Nephron (organoid): ENCODE results near the gene DIP2C.

Experiments used
- H3K27ac Mint-ChIP-seq, 3 experiments: 2 replicates each; pipeline ENCODE4 v1.8.0; 2020; ENCODE audit warnings: mixed read lengths in 3 of 3, mild to moderate bottlenecking in 2 of 3, moderate library complexity in 1 of 3
- H3K27me3 Mint-ChIP-seq: 2 replicates; pipeline ENCODE4 v1.8.0; 2021; ENCODE audit warnings: low read depth, mild to moderate bottlenecking, moderate library complexity, mixed read lengths
- H3K36me3 Mint-ChIP-seq: 2 replicates; pipeline ENCODE4 v1.8.0; 2020; ENCODE audit warnings: low read depth, mixed read lengths
- H3K4me1 Mint-ChIP-seq: 2 replicates; pipeline ENCODE4 v1.8.0; 2020; ENCODE audit warnings: mixed read lengths
- H3K4me3 Mint-ChIP-seq, 3 experiments: 2 replicates each; pipeline ENCODE4 v1.8.0; 2020; ENCODE audit warnings: mild to moderate bottlenecking in 3 of 3, mixed read lengths in 3 of 3, moderate library complexity in 2 of 3
- H3K9me3 Mint-ChIP-seq: 2 replicates; pipeline ENCODE4 v1.8.0; 2020; ENCODE audit warnings: mixed read lengths
- TF ChIP-seq, protein P1 (sequence below), 3 experiments: fragments of 200-600 bp; sonication (generic); IDR thresholded peaks; one replicate each; pipeline ENCODE4 v1.5.0; 2021; ENCODE audit warnings: antibody characterized with exemption in 3 of 3; ENCODE audit not compliant: unreplicated experiment in 3 of 3

DIP2C gene

DNA sequence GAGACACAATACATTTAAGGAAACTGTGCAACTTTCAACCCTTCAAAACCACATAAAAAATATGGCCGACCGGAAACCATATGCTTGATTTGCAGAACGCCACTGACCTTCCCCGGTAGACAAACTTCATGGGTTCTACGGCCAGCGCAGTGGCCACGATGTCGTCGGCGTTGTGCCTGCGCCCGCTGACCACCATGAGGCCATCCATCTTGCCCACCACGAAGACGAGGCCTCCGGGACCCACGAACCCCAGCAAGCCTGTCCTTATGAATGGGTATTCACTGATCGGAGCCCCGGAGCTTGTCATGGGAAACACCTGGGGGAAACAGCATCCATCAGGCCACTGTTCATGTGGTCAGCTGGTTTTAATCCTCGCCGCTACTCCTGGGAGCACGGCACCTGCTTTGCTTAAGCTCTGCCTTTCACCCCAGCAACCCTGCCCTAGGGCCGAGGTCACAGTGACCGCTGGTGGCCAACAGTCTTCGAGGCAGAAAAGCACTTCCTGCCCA, 325.1 kb downstream of the DIP2C start:
- TF ChIP-seq, protein P1, sequence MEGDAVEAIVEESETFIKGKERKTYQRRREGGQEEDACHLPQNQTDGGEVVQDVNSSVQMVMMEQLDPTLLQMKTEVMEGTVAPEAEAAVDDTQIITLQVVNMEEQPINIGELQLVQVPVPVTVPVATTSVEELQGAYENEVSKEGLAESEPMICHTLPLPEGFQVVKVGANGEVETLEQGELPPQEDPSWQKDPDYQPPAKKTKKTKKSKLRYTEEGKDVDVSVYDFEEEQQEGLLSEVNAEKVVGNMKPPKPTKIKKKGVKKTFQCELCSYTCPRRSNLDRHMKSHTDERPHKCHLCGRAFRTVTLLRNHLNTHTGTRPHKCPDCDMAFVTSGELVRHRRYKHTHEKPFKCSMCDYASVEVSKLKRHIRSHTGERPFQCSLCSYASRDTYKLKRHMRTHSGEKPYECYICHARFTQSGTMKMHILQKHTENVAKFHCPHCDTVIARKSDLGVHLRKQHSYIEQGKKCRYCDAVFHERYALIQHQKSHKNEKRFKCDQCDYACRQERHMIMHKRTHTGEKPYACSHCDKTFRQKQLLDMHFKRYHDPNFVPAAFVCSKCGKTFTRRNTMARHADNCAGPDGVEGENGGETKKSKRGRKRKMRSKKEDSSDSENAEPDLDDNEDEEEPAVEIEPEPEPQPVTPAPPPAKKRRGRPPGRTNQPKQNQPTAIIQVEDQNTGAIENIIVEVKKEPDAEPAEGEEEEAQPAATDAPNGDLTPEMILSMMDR (IDR thresholded peaks at IDR 0.05; ENCODE audit: unreplicated experiment in 3 of 3), result no peak
- H3K4me3 Mint-ChIP-seq, result no peak overlapping the region
- H3K9me3 Mint-ChIP-seq, result no peaks in the 10 kb centered on the region
- peaks cover 9% of the 10 kb centered on the region for H3K27me3 Mint-ChIP-seq
- H3K27ac Mint-ChIP-seq, result no peak overlapping the region
- H3K4me1 Mint-ChIP-seq, result peaks cover 41% of the 10 kb centered on the region
- H3K36me3 Mint-ChIP-seq, result peaks cover 70% of the 10 kb centered on the region

DNA sequence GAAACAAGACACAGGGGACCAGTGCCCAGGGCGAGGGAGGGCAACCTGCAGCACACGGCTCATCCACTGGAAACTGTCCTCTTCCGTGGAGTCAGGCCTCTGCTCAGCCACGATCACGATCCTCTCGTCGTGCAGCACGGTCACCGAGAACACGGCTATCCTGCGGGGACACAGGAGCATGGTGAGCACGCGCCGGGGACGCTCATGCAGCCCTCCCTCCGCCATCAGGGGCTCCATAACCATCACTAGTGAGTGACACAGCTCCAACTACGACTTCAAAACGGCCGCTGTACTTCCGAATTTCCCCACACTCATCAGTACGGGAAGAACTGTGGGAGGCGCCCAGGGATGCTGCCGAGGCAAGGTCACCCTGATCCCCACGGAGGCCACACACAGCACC, 326.3 kb downstream of the DIP2C start:
- Mint-ChIP-seq H3K4me3 (no peak overlapping the region), H3K27ac (no peak overlapping the region), H3K27me3 (peaks cover 9% of the 10 kb centered on the region), H3K4me1 (peaks cover 38% of the 10 kb centered on the region), H3K36me3 (peaks cover 70% of the 10 kb centered on the region), H3K9me3 (no peaks in the 10 kb centered on the region)
- TF ChIP-seq, protein P1 (IDR thresholded peaks at IDR 0.05; ENCODE audit: unreplicated experiment in 3 of 3), result no peak

DNA sequence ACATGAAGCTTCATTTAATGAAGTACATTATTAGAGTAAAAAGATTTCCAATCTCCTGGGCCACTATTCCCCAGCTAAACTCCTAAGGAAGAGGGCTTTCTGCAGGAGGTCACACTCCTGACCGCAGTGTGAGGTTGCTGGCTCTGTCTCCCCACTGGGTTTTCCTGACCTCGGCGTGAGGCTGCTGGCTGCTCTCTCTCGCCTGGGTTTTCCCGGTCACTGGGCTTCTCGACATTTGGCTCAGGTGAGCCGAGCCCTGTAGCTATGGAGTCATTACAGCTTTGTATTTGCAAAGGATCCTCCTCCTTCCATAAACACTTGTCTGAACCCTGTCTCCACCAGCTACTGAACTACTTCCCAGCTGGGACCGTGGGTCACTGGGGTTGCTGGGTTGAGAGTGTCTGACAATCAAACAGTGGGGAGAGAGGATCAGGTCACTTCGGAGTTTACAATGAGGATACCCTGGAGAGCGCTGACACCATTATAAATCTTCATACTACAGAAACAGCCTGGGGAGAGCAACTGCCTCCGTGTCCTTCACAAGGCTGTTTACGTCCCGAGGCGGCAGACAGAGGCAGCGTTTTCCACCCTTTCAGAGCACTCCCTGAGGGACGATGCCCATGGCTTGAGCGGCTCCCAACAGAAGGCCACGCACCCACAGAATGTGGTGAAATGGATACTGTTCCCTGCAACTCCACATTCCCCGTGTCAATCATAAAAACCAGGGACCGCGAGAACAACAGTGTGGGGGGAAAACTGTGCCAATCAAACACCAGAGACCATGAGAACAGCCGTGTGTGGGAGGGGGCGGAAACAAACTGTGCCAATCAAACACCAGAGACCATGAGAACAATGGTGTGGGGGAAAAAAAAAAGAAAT, 328.0 kb downstream of the DIP2C start:
- Mint-ChIP-seq H3K4me1 (peaks cover 32% of the 10 kb centered on the region), H3K4me3 (peak overlapping the region in 1 of 3 experiments; percentile 10), H3K27me3 (no peaks in the 10 kb centered on the region), H3K36me3 (peaks cover 70% of the 10 kb centered on the region), H3K27ac (peak overlapping the region; percentile 38 to 80 (median 77)), H3K9me3 (no peaks in the 10 kb centered on the region)
- TF ChIP-seq, protein P1 (IDR thresholded peaks at IDR 0.05; ENCODE audit: unreplicated experiment in 3 of 3), result no peak

DNA sequence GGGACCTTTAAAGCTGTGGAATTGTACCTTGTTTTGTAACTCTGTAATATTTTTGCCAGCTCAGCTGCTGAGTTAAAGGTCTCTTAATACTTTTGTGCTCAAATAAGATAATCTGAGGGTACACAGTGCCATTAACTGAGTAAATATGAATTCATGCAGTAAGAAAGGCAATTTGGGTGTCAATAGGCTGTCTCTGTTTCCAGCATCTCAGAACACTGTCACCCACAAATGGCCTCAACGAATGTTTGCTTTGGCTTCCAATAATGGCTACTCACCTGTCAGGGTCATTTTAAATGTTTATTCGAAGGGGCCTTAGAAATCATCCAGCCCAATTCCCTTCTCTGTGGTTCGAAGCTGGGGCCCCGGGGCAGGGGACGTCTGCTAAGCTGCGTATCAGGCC, 328.8 kb downstream of the DIP2C start:
- TF ChIP-seq, protein P1 (IDR thresholded peaks at IDR 0.05; ENCODE audit: unreplicated experiment in 3 of 3), result no peak
- H3K4me1 Mint-ChIP-seq, result peaks cover 27% of the 10 kb centered on the region

DNA sequence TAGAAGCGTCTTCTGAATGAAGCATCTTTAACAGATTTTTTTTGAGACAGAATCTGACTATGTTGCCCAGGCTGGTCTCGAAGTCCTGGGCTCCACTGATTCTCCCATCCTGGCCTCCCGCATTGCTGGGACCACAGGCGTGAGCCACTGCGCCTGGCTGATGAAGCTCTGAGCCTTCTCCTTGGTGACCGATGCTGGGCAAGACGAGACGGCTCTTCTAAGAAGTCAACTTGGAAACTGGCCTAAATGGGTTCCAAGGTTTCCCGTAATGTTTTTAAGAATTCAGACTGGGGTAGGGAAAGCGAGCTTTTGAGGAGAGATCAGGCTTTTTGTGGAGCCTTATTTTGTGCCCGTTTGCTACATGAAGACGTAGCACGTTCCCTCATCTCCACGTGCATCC, 329.7 kb downstream of the DIP2C start:
- Mint-ChIP-seq H3K36me3 (peaks cover 72% of the 10 kb centered on the region), H3K9me3 (no peaks in the 10 kb centered on the region), H3K4me1 (peaks cover 27% of the 10 kb centered on the region), H3K4me3 (no peak overlapping the region), H3K27ac (no peak overlapping the region), H3K27me3 (no peaks in the 10 kb centered on the region)
- TF ChIP-seq, protein P1 (IDR thresholded peaks at IDR 0.05; ENCODE audit: unreplicated experiment in 3 of 3), result no peak

More for the DNA sequence above, 328.8 kb downstream of the DIP2C start:
- H3K27me3 Mint-ChIP-seq, result no peaks in the 10 kb centered on the region
- H3K9me3 Mint-ChIP-seq, result no peaks in the 10 kb centered on the region
- H3K36me3 Mint-ChIP-seq, result peaks cover 71% of the 10 kb centered on the region
- H3K4me3 Mint-ChIP-seq, result no peak overlapping the region
- peak overlapping the region in 1 of 3 experiments; percentile 38 for H3K27ac Mint-ChIP-seq
